ENCODE measurements around the gene ATP5F1B. TPM values are rescaled to one million over a fixed set of nuclear protein-coding genes. Genes with fewer than 3 reads are reported as not detected.

The ATP5F1B gene
- polyA plus RNA-seq, 1 donor from 2014 or later: 559 TPM

DNA sequence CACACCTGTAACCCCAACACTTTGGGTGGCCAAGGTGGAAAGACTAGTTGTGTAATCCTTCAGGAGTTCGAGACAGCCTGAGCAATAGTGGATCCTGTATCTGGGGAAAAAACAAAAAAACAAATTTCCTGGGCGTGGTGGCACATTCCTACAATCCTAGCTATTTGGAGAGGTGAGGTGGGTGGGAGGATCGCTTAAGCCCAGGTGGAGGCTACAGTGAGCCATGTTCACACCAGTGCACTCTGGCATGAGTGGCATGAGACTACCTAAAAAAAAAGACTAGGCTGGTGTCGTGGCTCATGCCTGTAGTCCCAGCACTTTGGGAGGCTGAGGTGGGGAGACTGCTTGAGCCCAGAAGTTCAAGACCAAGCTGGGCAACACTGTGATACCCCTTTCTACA, 25.1 kb upstream of the ATP5F1B start:
- Histone ChIP-seq H4K20me1 (ENCODE audit: insufficient read depth) (no peaks in the 10 kb centered on the region), H3K9me2 (ENCODE audit: insufficient read depth, low read length) (no peaks in the 10 kb centered on the region)

DNA sequence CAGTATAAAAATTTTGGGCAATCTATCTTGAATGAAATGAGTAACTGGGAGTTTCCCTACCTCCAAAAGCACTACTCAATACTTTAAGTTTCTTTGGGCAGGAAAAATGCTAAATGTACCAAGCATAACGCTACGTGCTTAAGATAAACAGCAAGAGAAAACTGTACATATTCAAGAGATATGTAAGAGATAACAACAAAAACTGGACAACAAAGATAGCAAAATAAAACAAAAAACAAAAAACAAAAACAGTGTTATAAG, 22.3 kb upstream of the ATP5F1B start:
- H2AFZ ChIP-seq (ENCODE audit: low read depth, low read length): no peak overlapping the region
- H3K27ac ChIP-seq (ENCODE audit: low read length): no peak overlapping the region
- no peaks in the 10 kb centered on the region for H3K27me3 ChIP-seq (ENCODE audit: insufficient read depth, low read depth, low read length)
- H3K79me2 ChIP-seq (replicated peaks; ENCODE audit: insufficient read depth, low read length): peaks cover 8% of the 10 kb centered on the region
- no peak overlapping the region for H3K4me3 ChIP-seq (ENCODE audit: low read length)
- TF ChIP-seq, protein P1, sequence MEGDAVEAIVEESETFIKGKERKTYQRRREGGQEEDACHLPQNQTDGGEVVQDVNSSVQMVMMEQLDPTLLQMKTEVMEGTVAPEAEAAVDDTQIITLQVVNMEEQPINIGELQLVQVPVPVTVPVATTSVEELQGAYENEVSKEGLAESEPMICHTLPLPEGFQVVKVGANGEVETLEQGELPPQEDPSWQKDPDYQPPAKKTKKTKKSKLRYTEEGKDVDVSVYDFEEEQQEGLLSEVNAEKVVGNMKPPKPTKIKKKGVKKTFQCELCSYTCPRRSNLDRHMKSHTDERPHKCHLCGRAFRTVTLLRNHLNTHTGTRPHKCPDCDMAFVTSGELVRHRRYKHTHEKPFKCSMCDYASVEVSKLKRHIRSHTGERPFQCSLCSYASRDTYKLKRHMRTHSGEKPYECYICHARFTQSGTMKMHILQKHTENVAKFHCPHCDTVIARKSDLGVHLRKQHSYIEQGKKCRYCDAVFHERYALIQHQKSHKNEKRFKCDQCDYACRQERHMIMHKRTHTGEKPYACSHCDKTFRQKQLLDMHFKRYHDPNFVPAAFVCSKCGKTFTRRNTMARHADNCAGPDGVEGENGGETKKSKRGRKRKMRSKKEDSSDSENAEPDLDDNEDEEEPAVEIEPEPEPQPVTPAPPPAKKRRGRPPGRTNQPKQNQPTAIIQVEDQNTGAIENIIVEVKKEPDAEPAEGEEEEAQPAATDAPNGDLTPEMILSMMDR (IDR thresholded peaks at IDR 0.05; ENCODE audit: poor library complexity, severe bottlenecking): no peak
- no peak for TF ChIP-seq EZH2 (IDR thresholded peaks at IDR 0.05; ENCODE audit: borderline replicate concordance, insufficient read depth, low read length, poor library complexity, severe bottlenecking)
- TF ChIP-seq EP300 (conservative IDR thresholded peaks at IDR 0.05; ENCODE audit: poor library complexity, severe bottlenecking): no peak
- TF ChIP-seq MXI1 (conservative IDR thresholded peaks at IDR 0.05; ENCODE audit: poor library complexity, severe bottlenecking): no peak
- TF ChIP-seq POLR2AphosphoS5 (IDR thresholded peaks at IDR 0.05): no peak
- no peak for TF ChIP-seq SMC3 (conservative IDR thresholded peaks at IDR 0.05; ENCODE audit: poor library complexity)
- no peak for TF ChIP-seq TAF1 (IDR thresholded peaks at IDR 0.05; ENCODE audit: low read depth)
- TF ChIP-seq, protein P2, sequence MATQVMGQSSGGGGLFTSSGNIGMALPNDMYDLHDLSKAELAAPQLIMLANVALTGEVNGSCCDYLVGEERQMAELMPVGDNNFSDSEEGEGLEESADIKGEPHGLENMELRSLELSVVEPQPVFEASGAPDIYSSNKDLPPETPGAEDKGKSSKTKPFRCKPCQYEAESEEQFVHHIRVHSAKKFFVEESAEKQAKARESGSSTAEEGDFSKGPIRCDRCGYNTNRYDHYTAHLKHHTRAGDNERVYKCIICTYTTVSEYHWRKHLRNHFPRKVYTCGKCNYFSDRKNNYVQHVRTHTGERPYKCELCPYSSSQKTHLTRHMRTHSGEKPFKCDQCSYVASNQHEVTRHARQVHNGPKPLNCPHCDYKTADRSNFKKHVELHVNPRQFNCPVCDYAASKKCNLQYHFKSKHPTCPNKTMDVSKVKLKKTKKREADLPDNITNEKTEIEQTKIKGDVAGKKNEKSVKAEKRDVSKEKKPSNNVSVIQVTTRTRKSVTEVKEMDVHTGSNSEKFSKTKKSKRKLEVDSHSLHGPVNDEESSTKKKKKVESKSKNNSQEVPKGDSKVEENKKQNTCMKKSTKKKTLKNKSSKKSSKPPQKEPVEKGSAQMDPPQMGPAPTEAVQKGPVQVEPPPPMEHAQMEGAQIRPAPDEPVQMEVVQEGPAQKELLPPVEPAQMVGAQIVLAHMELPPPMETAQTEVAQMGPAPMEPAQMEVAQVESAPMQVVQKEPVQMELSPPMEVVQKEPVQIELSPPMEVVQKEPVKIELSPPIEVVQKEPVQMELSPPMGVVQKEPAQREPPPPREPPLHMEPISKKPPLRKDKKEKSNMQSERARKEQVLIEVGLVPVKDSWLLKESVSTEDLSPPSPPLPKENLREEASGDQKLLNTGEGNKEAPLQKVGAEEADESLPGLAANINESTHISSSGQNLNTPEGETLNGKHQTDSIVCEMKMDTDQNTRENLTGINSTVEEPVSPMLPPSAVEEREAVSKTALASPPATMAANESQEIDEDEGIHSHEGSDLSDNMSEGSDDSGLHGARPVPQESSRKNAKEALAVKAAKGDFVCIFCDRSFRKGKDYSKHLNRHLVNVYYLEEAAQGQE (IDR thresholded peaks at IDR 0.05; ENCODE audit: borderline replicate concordance): no peak
- no peak for TF ChIP-seq RAD21 (conservative IDR thresholded peaks at IDR 0.05)
- no peak overlapping the region for H3K9ac ChIP-seq (ENCODE audit: low read length)
- H3F3A ChIP-seq (ENCODE audit: insufficient read depth, low read length, poor library complexity, severe bottlenecking): no peaks in the 10 kb centered on the region
- no peaks in the 10 kb centered on the region for H3K9me2 ChIP-seq (ENCODE audit: insufficient read depth, low read length)
- H3K9me3 ChIP-seq (ENCODE audit: low read length): no peaks in the 10 kb centered on the region
- H4K20me1 ChIP-seq (ENCODE audit: insufficient read depth): no peaks in the 10 kb centered on the region
- peaks cover 4% of the 10 kb centered on the region for H3K36me3 ChIP-seq (ENCODE audit: insufficient read depth, low read length)
- no peak overlapping the region for H3K4me2 ChIP-seq (ENCODE audit: low read length)

More for the DNA sequence above, 25.1 kb upstream of the ATP5F1B start:
- TF ChIP-seq POLR2AphosphoS5 (IDR thresholded peaks at IDR 0.05) (no peak), RAD21 (conservative IDR thresholded peaks at IDR 0.05) (no peak), SMC3 (conservative IDR thresholded peaks at IDR 0.05; ENCODE audit: poor library complexity) (no peak), EZH2 (IDR thresholded peaks at IDR 0.05; ENCODE audit: borderline replicate concordance, insufficient read depth, low read length, poor library complexity, severe bottlenecking) (no peak), MXI1 (conservative IDR thresholded peaks at IDR 0.05; ENCODE audit: poor library complexity, severe bottlenecking) (no peak), EP300 (conservative IDR thresholded peaks at IDR 0.05; ENCODE audit: poor library complexity, severe bottlenecking) (no peak), TAF1 (IDR thresholded peaks at IDR 0.05; ENCODE audit: low read depth) (no peak)
- TF ChIP-seq, protein P1 (IDR thresholded peaks at IDR 0.05; ENCODE audit: poor library complexity, severe bottlenecking): no peak
- TF ChIP-seq, protein P2 (IDR thresholded peaks at IDR 0.05; ENCODE audit: borderline replicate concordance): no peak
- H3K4me2 ChIP-seq (ENCODE audit: low read length): no peak overlapping the region
- H3K79me2 ChIP-seq (replicated peaks; ENCODE audit: insufficient read depth, low read length): peaks cover 25% of the 10 kb centered on the region
- H3F3A ChIP-seq (ENCODE audit: insufficient read depth, low read length, poor library complexity, severe bottlenecking): no peaks in the 10 kb centered on the region
- no peak overlapping the region for H3K4me3 ChIP-seq (ENCODE audit: low read length)
- no peaks in the 10 kb centered on the region for H3K27me3 ChIP-seq (ENCODE audit: insufficient read depth, low read depth, low read length)
- H2AFZ ChIP-seq (ENCODE audit: low read depth, low read length): no peak overlapping the region
- peaks cover 4% of the 10 kb centered on the region for H3K36me3 ChIP-seq (ENCODE audit: insufficient read depth, low read length)
- H3K27ac ChIP-seq (ENCODE audit: low read length): no peak overlapping the region
- H3K9ac ChIP-seq (ENCODE audit: low read length): no peak overlapping the region
- no peaks in the 10 kb centered on the region for H3K9me3 ChIP-seq (ENCODE audit: low read length)
